Fibroblast of lung (primary cell): ENCODE measurements around the gene PRKCA. TPM values are rescaled to one million over a fixed set of nuclear protein-coding genes. Genes with fewer than 3 reads are reported as not detected.

Source experiments
- DNase-seq, 2 donors: peaks; one replicate each; pipeline versions ENCODE4 v3.0.0 to v3.0.0-alpha.2; 2010; ENCODE audit warnings: low read depth in 2 of 2
- H2AFZ ChIP-seq: 2 replicates; pipeline ENCODE4 v1.5.1; 2012; ENCODE audit warnings: low read length, control low read depth, inconsistent platforms
- H3K27ac ChIP-seq: 2 replicates; pipeline ENCODE4 v1.5.1; 2011; ENCODE audit warnings: low read length, control low read depth; ENCODE audit not compliant: insufficient read depth
- H3K27me3 ChIP-seq: 2 replicates; pipeline ENCODE4 v1.5.1; 2011; ENCODE audit warnings: mild to moderate bottlenecking, low read length; ENCODE audit not compliant: control insufficient read depth, insufficient read depth
- H3K36me3 ChIP-seq: 2 replicates; pipeline ENCODE4 v1.5.1; 2011; ENCODE audit warnings: low read length; ENCODE audit not compliant: control insufficient read depth, insufficient read depth
- H3K4me1 ChIP-seq: 2 replicates; pipeline ENCODE4 v1.5.1; 2011; ENCODE audit warnings: low read length; ENCODE audit not compliant: control insufficient read depth, insufficient read depth; ENCODE audit errors: extremely low read depth
- H3K4me2 ChIP-seq: 2 replicates; pipeline ENCODE4 v1.5.1; 2011; ENCODE audit warnings: low read length, control low read depth; ENCODE audit not compliant: insufficient read depth; ENCODE audit errors: extremely low read depth
- H3K4me3 ChIP-seq, 4 experiments: fragments of 200-600 bp in 1 of 4; sonication (generic) in 1 of 4; replicated peaks in 1 of 4; 2 replicates each; pipeline ENCODE4 v1.5.1; 2011 to 2016; ENCODE audit warnings: low read length in 4 of 4, low read depth in 3 of 4, mild to moderate bottlenecking in 3 of 4, control low read depth in 2 of 4, inconsistent platforms in 1 of 4, mixed read lengths in 1 of 4; ENCODE audit not compliant: insufficient read depth in 1 of 4; ENCODE audit errors: control extremely low read depth in 1 of 4
- H3K79me2 ChIP-seq: 2 replicates; pipeline ENCODE4 v1.5.1; 2012; ENCODE audit warnings: mild to moderate bottlenecking, low read length, inconsistent platforms; ENCODE audit not compliant: control insufficient read depth, insufficient read depth
- H3K9ac ChIP-seq: 2 replicates; pipeline ENCODE4 v1.5.1; 2011; ENCODE audit warnings: mild to moderate bottlenecking, low read length, control low read depth; ENCODE audit not compliant: insufficient read depth
- H3K9me3 ChIP-seq: 2 replicates; pipeline ENCODE4 v1.5.1; 2012; ENCODE audit warnings: low read depth, low read length; ENCODE audit not compliant: control insufficient read depth, insufficient read depth
- H4K20me1 ChIP-seq: 2 replicates; pipeline ENCODE4 v1.5.1; 2011; ENCODE audit warnings: low read length; ENCODE audit not compliant: control insufficient read depth, insufficient read depth; ENCODE audit errors: extremely low read depth
- CTCF ChIP-seq, 2 donors: IDR thresholded peaks in 1 of 2; conservative IDR thresholded peaks in 1 of 2; 1 replicate in 1 of 2; 2 replicates in 1 of 2; pipeline ENCODE4 v1.5.1; 2011 to 2012; ENCODE audit warnings: low read length in 2 of 2, control low read depth in 1 of 2, inconsistent platforms in 1 of 2, low read depth in 1 of 2, mild to moderate bottlenecking in 1 of 2
- EZH2 ChIP-seq: IDR thresholded peaks from 2 replicates; pipeline ENCODE4 v1.5.1; 2012; ENCODE audit warnings: low read length, control low read depth, mild to moderate bottlenecking; ENCODE audit errors: missing control alignments
- polyA plus RNA-seq, 2 donors: library from polyadenylated mRNA; depleted of rRNA in 1 of 2; stranded (reverse) in 1 of 2; unstranded in 1 of 2; fragments of >200 nt; gene quantifications; 2 replicates each; pipeline ENCODE4 v1.2.1, GENCODE V29; 2011 to 2012; ENCODE audit warnings: missing spikeins in 1 of 2
- total RNA-seq: library from RNA; depleted of rRNA; stranded (reverse); fragments of >200 nt; gene quantifications from 2 replicates; pipeline ENCODE4 v1.2.1, GENCODE V29; 2014

Gene PRKCA
- total and polyA plus RNA-seq, 2 donors (not counting 1 experiment from before 2014, with no cell fraction given), result 34.0 to 74.2 TPM

DNA sequence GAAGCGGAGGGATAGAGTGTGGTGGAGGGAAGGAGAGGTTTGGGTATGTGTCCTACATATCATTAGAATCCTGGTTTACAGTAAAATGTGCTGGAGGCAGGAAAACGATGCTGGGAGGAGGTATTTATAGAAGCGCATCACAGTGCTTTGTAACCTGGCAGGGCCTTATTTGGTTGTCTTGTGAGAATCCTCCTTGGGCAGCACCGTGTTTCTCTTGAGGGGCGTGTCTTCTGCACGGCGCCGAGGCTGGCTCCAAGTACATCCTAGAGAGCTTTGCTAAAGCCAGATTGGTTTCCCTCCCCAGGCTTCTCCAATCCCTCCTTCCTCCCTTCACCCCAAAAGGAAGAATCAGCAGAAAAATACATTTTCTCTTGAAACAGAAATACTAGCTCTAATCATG, 556.9 kb downstream of the PRKCA start:
- Histone ChIP-seq H3K9me3 (no peaks in the 10 kb centered on the region), H4K20me1 (no peaks in the 10 kb centered on the region), H3K9ac (no peak overlapping the region), H3K79me2 (no peaks in the 10 kb centered on the region), H3K36me3 (no peaks in the 10 kb centered on the region), H3K4me3 (no peak overlapping the region), H3K4me1 (no peaks in the 10 kb centered on the region), H3K27me3 (peaks cover 3% of the 10 kb centered on the region), H3K4me2 (no peak overlapping the region), H2AFZ (no peak overlapping the region), H3K27ac (no peak overlapping the region)
- no peak for DNase-seq
- no peak for TF ChIP-seq EZH2
- no peak for TF ChIP-seq CTCF (conservative IDR thresholded peaks at IDR 0.05 in 1 of 2, IDR thresholded peaks at IDR 0.05 in 1 of 2; ENCODE audit: low read depth in 1 of 2, low read length in 2 of 2)

DNA sequence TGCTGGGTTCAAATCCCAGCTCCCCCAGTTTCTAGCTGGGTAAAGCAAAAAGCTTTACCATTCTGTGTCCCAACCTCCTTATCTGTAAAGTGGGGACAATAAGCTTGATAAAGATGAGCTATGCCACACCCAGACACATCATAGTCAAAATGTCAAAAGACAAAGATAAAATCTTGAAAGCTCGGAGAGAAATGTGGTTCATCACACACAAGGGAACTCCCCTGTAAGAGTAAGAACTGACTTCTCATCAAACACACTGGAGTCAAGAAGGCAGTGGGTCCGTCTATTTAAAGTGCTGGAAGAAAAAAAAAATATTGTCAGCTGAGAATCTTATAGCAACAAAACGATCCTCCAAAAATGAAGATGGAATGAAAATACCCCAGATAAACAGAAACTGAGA, 557.8 kb downstream of the PRKCA start:
- no peak for TF ChIP-seq CTCF (conservative IDR thresholded peaks at IDR 0.05 in 1 of 2, IDR thresholded peaks at IDR 0.05 in 1 of 2; ENCODE audit: low read depth in 1 of 2, low read length in 2 of 2)
- TF ChIP-seq EZH2, result no peak
- DNase-seq, result no peak
- no peak overlapping the region for H3K9ac ChIP-seq
- no peaks in the 10 kb centered on the region for H3K9me3 ChIP-seq
- no peak overlapping the region for H3K4me2 ChIP-seq
- H4K20me1 ChIP-seq, result no peaks in the 10 kb centered on the region
- H3K79me2 ChIP-seq, result no peaks in the 10 kb centered on the region
- no peak overlapping the region for H3K27ac ChIP-seq
- peaks cover 3% of the 10 kb centered on the region for H3K27me3 ChIP-seq
- no peaks in the 10 kb centered on the region for H3K4me1 ChIP-seq
- no peaks in the 10 kb centered on the region for H3K36me3 ChIP-seq
- no peak overlapping the region for H2AFZ ChIP-seq
- no peak overlapping the region for H3K4me3 ChIP-seq

Other genes with a start within 250 kb of the PRKCA start
- 5.4 and 7.2 TPM in 2 replicates for gene CEP112, start 110.5 kb upstream of the PRKCA start, total RNA-seq
- 3.5 and 6.4 TPM in 2 replicates for gene CEP112, start 110.5 kb upstream of the PRKCA start, polyA plus RNA-seq
- not detected in 2 replicates for gene APOH, start 73.2 kb upstream of the PRKCA start, total RNA-seq
- gene APOH, start 73.2 kb upstream of the PRKCA start, polyA plus RNA-seq, result not detected in 2 replicates